Urinary bladder (tissue), 4 donors: ENCODE measurements around the gene ALDH3A2. TPM values are rescaled to one million over a fixed set of nuclear protein-coding genes. Genes with fewer than 3 reads are reported as not detected.
"Not testable (repeated sequence)": the region's sequence is repeated elsewhere in the genome, so short reads cannot be mapped to it uniquely, and the experiment has no call there.

Experiments used
- DNase-seq: peaks from one replicate; pipeline ENCODE4 v3.0.0-alpha.2; 2015; ENCODE audit errors: extremely low spot score
- H3K27ac ChIP-seq: one replicate; pipeline ENCODE4 v1.5.1; 2013; ENCODE audit warnings: low read depth, mild to moderate bottlenecking, moderate library complexity
- H3K36me3 ChIP-seq: one replicate; pipeline ENCODE4 v1.6.1; 2013; ENCODE audit warnings: mild to moderate bottlenecking, moderate library complexity; ENCODE audit not compliant: insufficient read depth
- H3K4me1 ChIP-seq: one replicate; pipeline ENCODE4 v1.6.1; 2013; ENCODE audit warnings: mild to moderate bottlenecking, moderate library complexity; ENCODE audit not compliant: insufficient read depth
- H3K4me3 ChIP-seq: one replicate; pipeline ENCODE4 v1.5.1; 2013; ENCODE audit warnings: low read depth, low read length
- WGBS: extraction: QIAGEN DNeasy Blood & Tissue Kit; methylation state at CpG from one replicate; pipeline ENCODE4 v1.1.7; 2013; 5-methylcytosine and 5-hydroxymethylcytosine counted together
- polyA plus RNA-seq: library from polyadenylated mRNA; stranded (reverse); fragments of 200-250 nt; gene quantifications from one replicate; pipeline ENCODE4 v1.2.3, GENCODE V29; 2013
- total RNA-seq: library from RNA; depleted of rRNA; stranded (reverse); fragments of >200 nt; gene quantifications from one replicate; pipeline ENCODE4 v1.2.3, GENCODE V29; 2014
- donor health status: healthy with polysubstance abuse.
- donor health status: healthy.

Gene ALDH3A2
- total and polyA plus RNA-seq, 2 donors, result 43.7 to 92.0 TPM

DNA sequence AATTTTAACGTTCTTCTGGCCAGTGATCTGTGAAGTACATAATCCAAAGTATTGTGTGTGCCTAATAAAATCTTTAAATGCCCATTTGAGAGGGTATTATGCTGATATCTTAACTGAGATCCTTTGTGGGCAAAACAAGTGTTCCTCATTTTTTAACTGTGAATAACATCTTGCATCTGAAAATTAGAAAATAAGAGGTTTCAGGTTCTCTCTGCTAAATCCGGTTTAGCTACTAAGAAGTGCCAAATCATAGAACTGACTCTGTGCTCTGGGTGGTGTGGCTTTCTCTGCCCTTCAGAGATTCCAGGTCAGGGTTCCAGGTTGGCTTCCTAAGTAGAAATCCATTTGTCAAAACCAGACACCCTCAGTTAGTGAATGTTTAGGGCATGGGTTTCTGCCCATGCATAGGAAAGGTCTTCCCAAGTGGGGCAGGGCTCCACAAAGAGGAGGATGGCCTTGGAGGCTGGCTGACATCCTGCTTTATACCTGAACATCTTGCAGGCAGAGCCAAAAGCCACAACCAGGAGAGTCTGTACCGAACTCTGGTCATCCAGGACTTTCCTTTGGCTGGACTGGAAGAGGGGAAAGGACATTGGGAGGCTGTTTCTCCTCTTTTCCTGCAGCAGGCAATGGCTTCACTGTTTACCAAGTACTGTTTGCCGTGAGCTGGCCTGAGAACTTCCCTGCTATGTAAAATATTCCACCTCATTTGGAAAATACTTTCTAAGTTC lies 8.5 kb downstream of the ALDH3A2 start:
- DNase-seq, result no peak
- Histone ChIP-seq H3K36me3 (peaks cover 3% of the 10 kb centered on the region), H3K27ac (no peak overlapping the region), H3K4me1 (no peaks in the 10 kb centered on the region), H3K4me3 (no peak overlapping the region)
- WGBS, result 76% methylated on average over 4 of the region's 4 CpGs

DNA sequence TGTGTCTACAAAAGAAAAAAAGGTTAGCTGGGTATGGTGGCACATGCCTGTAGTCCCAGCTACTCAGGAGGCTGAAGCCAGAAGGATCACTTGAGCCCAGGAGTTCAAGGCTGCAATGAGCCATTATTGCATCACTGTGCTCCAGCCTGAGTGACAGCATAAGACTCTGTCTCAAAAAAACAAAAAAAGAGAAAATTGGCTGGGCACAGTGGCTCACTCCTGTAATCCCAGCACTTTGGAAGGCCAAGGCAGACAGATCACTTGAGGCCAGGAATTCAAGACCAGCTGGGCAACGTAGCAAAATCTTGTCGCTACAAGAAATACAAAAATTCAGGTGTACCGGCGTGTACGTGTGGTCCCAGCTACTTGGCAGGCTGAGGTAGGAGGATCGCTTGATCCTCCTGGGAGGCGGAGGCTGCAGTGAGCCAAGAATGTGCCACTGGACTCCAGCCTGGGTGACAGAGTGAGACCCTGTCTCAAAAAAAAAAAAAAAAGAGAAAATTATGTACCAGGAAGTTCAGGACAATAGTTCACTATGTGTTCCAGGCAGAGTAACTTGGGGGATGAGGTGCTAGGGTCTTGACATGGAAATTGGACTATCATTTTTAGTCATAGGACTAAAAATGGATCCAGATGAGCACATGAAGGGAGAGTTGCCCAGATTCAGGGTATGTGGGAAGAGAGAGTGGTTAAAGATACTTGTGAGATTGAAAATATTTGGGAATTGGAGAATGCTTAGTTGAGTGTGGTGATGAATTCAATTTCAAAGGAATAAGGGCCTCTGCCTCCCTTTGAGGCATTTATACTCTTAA lies 11.0 kb downstream of the ALDH3A2 start:
- WGBS, result 93% methylated on average over 7 of the region's 7 CpGs
- no peak for DNase-seq
- Histone ChIP-seq H3K27ac (no peak overlapping the region), H3K4me1 (no peaks in the 10 kb centered on the region), H3K36me3 (peaks cover 7% of the 10 kb centered on the region), H3K4me3 (no peak overlapping the region)

DNA sequence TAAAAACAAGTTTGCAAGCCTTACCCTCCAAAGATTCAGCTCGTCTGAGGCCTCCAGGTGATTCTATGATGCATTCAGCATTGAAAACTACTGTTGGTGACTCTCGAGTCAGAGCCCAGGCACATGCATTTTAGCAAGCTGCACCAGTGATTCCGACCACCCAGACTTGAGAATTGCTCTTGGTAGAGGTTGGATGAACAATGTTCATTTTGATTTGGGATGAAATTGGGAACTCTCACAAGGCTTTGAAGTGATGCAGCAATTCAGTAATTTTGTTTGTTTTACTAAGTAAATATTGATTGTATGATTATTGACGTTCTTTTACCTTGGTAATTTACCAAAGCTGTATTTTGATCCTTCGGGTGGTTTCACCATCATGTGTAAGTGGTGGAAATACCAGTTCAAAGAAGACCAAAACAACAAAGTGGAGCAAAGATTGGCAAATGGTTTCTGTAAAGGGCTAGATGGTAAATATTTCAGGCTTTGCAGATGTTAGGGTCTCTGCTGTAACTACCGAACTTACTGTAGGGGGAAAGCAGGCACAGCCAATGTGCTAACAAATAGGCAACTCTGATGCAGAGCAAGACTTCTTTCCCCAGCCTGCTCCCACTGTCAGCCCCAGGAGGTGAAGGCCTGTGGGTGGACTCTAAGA lies 11.8 kb downstream of the ALDH3A2 start:
- peaks cover 9% of the 10 kb centered on the region for H3K36me3 ChIP-seq
- no peaks in the 10 kb centered on the region for H3K4me1 ChIP-seq
- no peak for DNase-seq
- no peak overlapping the region for H3K4me3 ChIP-seq
- H3K27ac ChIP-seq, result no peak overlapping the region
- WGBS, result 86% methylated on average over 6 of the region's 6 CpGs

DNA sequence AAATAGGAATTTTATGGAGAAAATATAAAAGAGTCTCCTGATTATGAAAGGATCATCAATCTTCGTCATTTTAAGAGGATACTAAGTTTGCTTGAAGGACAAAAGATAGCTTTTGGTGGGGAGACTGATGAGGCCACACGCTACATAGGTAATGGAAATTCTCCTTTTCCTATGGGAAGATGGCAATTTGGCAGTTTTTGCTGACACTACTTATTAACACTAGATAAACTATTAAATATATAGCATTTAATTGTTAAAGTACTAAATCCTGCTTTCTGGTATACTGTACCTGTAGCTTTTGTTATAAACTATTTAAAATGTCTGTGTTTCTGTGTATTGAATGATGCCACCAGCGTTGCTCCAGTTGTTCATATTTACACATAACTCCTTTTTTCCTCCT lies 12.6 kb downstream of the ALDH3A2 start:
- no peaks in the 10 kb centered on the region for H3K4me1 ChIP-seq
- no peak overlapping the region for H3K4me3 ChIP-seq
- DNase-seq, result no peak
- peaks cover 8% of the 10 kb centered on the region for H3K36me3 ChIP-seq
- H3K27ac ChIP-seq, result no peak overlapping the region
- 97% methylated on average over 3 of the region's 3 CpGs for WGBS

DNA sequence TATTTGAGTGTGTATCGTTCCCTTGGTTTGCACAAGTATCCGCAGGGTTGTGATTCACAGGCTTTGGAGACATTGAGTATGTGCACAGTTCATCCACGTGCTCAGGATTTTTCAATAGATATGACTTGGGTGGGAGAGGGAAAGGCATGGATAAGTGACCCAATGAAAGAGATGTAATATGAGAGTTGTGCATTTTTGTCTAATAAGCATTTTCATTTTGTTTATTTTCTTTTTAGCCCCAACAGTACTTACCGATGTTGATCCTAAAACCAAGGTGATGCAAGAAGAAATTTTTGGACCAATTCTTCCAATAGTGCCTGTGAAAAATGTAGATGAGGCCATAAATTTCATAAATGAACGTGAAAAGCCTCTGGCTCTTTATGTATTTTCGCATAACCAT lies 14.5 kb downstream of the ALDH3A2 start:
- Histone ChIP-seq H3K4me1 (no peaks in the 10 kb centered on the region), H3K36me3 (peaks cover 8% of the 10 kb centered on the region), H3K4me3 (no peak overlapping the region), H3K27ac (no peak overlapping the region)
- WGBS, result 95% methylated on average over 6 of the region's 6 CpGs
- no peak for DNase-seq

DNA sequence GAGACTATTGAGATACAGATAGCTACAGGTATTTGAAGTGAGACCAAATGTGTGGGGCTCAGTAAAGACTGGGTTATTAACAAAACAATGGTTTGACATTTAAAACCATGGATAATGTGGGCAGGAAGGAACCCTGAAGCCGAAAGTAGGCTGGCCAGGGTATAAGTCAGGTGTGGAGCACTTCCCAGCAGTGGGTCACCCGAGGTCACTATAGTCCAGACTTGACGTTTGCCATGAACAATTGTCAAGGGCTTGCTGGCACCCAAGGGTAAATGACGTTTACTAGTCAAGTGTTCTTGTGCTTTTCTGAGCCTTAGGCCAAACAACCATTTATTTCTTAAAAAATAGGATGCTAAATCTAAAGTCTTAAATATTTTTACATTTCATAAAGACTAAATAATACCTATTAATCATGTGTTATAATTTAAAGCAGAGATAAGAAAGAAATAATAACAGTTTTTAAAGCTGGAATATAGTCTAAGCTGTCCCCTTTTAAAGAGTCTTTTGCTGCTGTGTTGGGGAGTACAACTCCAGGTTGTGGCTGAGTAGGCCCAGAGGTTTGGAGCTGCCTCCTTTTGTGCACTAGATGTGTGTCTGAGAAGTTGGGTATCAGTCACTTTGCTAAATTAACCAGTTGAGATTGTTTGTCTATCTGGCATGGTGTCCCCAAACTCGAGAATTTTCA lies 15.7 kb downstream of the ALDH3A2 start:
- no peak for DNase-seq
- 77% methylated on average over 5 of the region's 5 CpGs for WGBS
- no peak overlapping the region for H3K4me3 ChIP-seq
- no peaks in the 10 kb centered on the region for H3K4me1 ChIP-seq
- no peak overlapping the region for H3K27ac ChIP-seq
- peaks cover 8% of the 10 kb centered on the region for H3K36me3 ChIP-seq

DNA sequence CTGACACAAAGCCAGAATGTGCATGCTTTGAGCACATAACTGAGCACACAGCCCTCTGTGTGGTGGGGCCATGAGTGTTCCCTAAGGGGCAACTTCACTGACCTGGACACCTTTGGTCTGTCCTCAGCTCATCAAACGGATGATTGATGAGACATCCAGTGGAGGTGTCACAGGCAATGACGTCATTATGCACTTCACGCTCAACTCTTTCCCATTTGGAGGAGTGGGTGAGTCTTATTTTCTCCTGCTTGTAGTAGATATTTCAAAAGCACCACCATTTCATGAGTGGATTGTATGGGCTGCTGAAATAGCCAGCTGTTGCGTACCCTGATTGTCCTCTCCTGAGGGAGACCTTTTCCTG lies 16.2 kb downstream of the ALDH3A2 start:
- no peak overlapping the region for H3K27ac ChIP-seq
- H3K4me1 ChIP-seq, result no peaks in the 10 kb centered on the region
- no peak for DNase-seq
- WGBS, result 93% methylated on average over 4 of the region's 4 CpGs
- H3K36me3 ChIP-seq, result peaks cover 8% of the 10 kb centered on the region
- no peak overlapping the region for H3K4me3 ChIP-seq

DNA sequence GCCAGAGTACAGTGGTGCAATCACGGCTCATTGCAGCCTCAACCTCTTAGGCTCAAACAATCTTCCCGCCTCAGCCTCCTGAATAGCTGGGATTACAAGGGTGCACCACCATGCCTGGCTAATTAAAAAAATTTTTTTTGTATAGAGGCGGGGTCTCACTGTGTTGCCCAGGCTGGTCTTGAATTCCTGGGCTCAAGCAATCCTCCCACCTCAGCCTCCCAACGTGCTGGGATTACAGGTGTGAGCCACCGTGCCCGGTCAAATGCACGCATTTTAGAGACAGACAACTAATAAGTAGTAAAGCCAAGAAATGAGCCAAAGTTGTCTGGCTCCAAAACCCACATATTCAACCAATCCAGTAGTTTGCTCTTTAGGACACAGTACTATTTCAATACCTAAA lies 21.1 kb downstream of the ALDH3A2 start:
- not testable (repeated sequence) for H3K4me3 ChIP-seq, H3K36me3 ChIP-seq, H3K4me1 ChIP-seq, DNase-seq, H3K27ac ChIP-seq
- WGBS, result 98% methylated on average over 7 of the region's 7 CpGs

DNA sequence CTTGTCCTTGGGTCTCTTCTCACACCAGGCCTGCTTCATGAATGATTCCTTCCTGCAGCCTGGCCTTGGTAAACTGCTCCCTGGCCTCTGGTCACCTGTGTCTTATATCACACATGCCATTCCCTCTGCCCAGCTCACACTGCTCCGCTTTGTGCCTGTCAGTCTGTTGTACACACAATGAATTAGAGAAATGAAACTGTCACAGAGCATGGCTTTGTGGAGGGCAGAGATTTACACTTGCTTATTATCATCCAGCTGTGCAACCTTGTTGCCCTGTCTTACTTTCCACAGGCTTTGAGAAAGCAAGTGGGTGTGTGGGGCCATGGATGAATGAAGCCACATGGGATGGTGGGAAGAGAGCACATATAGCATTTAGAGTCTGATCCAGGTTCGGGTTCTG lies 22.4 kb downstream of the ALDH3A2 start:
- DNase-seq, result no peak
- Histone ChIP-seq H3K27ac (no peak overlapping the region), H3K4me1 (peaks cover 3% of the 10 kb centered on the region), H3K4me3 (no peak overlapping the region), H3K36me3 (no peaks in the 10 kb centered on the region)
- 92% methylated on average over 2 of the region's 2 CpGs for WGBS

DNA sequence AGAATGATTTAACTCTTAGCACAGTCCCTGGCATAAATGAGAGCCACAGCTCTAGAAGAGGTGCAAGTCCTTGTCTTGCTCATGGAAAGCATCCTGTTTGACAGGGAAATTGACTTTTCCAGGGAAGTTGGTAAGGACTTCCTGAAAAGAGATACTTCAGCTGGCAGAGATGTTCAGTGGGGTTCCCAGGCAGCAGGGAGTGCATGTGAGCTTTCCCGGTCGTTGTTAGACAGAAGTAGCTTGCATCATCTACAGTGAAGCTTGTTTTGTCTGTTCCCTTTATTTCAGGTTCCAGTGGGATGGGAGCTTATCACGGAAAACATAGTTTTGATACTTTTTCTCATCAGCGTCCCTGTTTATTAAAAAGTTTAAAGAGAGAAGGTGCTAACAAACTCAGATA lies 22.9 kb downstream of the ALDH3A2 start:
- Histone ChIP-seq H3K4me1 (peaks cover 3% of the 10 kb centered on the region), H3K27ac (no peak overlapping the region), H3K4me3 (no peak overlapping the region), H3K36me3 (no peaks in the 10 kb centered on the region)
- no peak for DNase-seq
- WGBS, result 67% methylated on average over 4 of the region's 4 CpGs

DNA sequence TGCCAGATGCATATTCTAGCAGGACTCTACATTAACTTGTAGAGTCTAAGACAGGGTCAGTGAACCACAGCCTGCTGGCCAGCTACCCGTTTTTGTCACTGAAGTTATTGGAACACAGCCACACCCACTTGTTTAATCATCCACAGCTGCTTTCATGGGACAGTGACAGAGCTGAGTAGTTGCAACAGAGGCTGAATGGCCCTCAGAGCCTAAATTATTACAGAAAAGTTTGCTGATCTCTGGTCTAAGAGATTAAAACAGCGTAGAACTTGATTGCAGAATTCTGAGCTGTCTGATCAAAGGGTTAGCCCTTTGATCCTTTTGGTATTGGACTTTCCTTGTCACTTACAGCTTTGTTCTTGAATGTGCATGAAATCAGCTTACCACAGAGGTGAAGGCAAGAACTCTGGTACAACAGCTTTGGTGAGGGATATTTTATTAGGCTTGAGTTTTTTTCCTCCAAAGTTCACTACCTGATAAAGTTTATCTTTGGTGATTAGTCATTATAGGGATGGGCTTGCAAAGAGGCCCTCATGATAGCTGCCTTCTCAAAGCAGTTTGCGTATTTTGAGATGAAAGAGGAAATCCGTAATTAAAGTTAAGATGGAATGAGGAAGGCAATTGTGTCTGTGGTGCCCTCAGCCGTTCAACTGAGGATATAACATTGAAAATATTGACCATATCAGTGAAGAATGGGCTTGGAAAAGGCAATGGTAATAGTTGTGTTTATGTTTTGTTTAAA lies 23.6 kb downstream of the ALDH3A2 start:
- Histone ChIP-seq H3K4me1 (peaks cover 3% of the 10 kb centered on the region), H3K36me3 (no peaks in the 10 kb centered on the region), H3K27ac (peak overlapping the region; percentile 51), H3K4me3 (no peak overlapping the region)
- no peak for DNase-seq
- 37% methylated on average over 5 of the region's 5 CpGs for WGBS

DNA sequence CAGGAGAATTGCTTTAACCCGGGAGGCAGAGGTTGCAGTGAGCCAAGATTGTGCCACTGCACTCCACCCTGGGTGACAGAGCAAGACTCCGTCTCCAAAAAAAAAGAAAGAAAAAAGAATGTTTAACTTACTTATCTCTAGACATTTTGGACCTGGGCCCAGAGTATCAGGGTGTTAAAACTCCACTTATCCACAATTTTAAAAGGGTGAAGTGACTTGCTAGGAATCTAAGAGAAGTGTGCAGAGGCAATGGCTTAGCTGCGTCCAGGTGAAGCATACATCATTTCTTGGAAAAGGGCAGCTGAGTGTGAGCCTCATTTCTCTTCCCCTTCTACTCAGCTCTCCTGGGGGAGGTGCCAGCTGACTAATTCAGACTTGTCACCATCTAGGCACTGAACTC lies 25.1 kb downstream of the ALDH3A2 start:
- no peak overlapping the region for H3K4me3 ChIP-seq
- no peak for DNase-seq
- H3K27ac ChIP-seq, result no peak overlapping the region
- no peaks in the 10 kb centered on the region for H3K36me3 ChIP-seq
- peaks cover 3% of the 10 kb centered on the region for H3K4me1 ChIP-seq
- 91% methylated on average over 3 of the region's 3 CpGs for WGBS

DNA sequence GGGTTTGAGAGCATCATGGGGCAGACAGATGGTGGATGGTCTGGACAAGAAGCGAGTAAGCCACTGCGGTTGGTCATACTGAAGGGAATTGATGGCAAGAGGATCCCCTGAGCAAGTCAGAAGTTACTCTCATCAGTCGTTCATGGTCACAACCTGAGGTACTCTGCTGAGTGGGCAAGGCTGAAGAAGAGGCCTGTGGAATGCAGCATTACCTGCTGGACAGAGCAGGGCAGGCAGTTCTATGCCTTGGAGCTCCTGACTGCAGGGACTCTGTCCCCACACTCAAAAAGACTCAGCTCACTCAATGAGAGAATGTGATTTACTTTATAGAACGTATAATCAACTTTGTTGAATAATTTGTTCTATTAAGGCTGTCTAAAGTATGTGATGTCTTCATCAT lies 28.3 kb downstream of the ALDH3A2 start:
- Histone ChIP-seq H3K4me3 (no peak overlapping the region), H3K4me1 (peaks cover 2% of the 10 kb centered on the region), H3K36me3 (no peaks in the 10 kb centered on the region), H3K27ac (no peak overlapping the region)
- no peak for DNase-seq
- WGBS, result 91% methylated on average over 4 of the region's 4 CpGs
